ENCODE results near the gene SH3BP5L. TPM values are rescaled to one million over a fixed set of nuclear protein-coding genes. Genes with fewer than 3 reads are reported as not detected.

SH3BP5L gene
- total RNA-seq, 3 donors from 2014 or later: 11.5 to 18.9 (median 13.4) TPM

- peaks cover 0 to 6% of the 10 kb centered on the region in 2 donors for H3K4me1 ChIP-seq
- TF ChIP-seq POLR2AphosphoS5 (IDR thresholded peaks at IDR 0.05) (no peak), POLR2A (IDR thresholded peaks at IDR 0.05) (no peak), CTCF (IDR thresholded peaks at IDR 0.05) (no peak)
- intact Hi-C loops (cut with DNase I; ENCODE audit: low total_unique reads): no loop called here
- peaks cover 11% of the 10 kb centered on the region for H3K36me3 ChIP-seq
- no peak overlapping the region for H3K27ac ChIP-seq
- no peak for DNase-seq (ENCODE audit: low spot score in 2 of 2)
- H3K9me3 ChIP-seq: no peaks in the 10 kb centered on the region
- H3K4me3 ChIP-seq: no peak overlapping the region
- H3K27me3 ChIP-seq: no peaks in the 10 kb centered on the region
These were observed 11.4 kb downstream of the SH3BP5L start for GRCh38 chr1:248814351-248814750.

- Histone ChIP-seq H3K27me3 (no peaks in the 10 kb centered on the region), H3K4me1 (peaks cover 0 to 6% of the 10 kb centered on the region in 2 donors), H3K4me3 (no peak overlapping the region), H3K27ac (no peak overlapping the region), H3K36me3 (peaks cover 11% of the 10 kb centered on the region), H3K9me3 (no peaks in the 10 kb centered on the region)
- no peak for DNase-seq (ENCODE audit: low spot score in 2 of 2)
- intact Hi-C loops (cut with DNase I; ENCODE audit: low total_unique reads): no loop called here
- no peak for TF ChIP-seq POLR2AphosphoS5 (IDR thresholded peaks at IDR 0.05)
These were observed 12.2 kb downstream of the SH3BP5L start for GRCh38 chr1:248813546-248813945.

GRCh38 chr1:248812736-248813425, 12.8 kb downstream of the SH3BP5L start:
- DNase-seq (ENCODE audit: low spot score in 2 of 2): no peak
- peaks cover 11% of the 10 kb centered on the region for H3K36me3 ChIP-seq
- no peaks in the 10 kb centered on the region for H3K9me3 ChIP-seq
- H3K4me1 ChIP-seq: peaks cover 0 to 6% of the 10 kb centered on the region in 2 donors
- no peak for TF ChIP-seq CTCF (IDR thresholded peaks at IDR 0.05)
- no peak for TF ChIP-seq POLR2AphosphoS5 (IDR thresholded peaks at IDR 0.05)
- TF ChIP-seq POLR2A (IDR thresholded peaks at IDR 0.05): no peak
- H3K27ac ChIP-seq: no peak overlapping the region
- intact Hi-C loops (cut with DNase I; ENCODE audit: low total_unique reads): no loop called here
- H3K27me3 ChIP-seq: no peaks in the 10 kb centered on the region
- no peak overlapping the region for H3K4me3 ChIP-seq

- peaks cover 11% of the 10 kb centered on the region for H3K36me3 ChIP-seq
- intact Hi-C loops (cut with DNase I; ENCODE audit: low total_unique reads): no loop called here
- no peak for TF ChIP-seq POLR2A (IDR thresholded peaks at IDR 0.05)
- TF ChIP-seq POLR2AphosphoS5 (IDR thresholded peaks at IDR 0.05): no peak
- no peak for TF ChIP-seq CTCF (IDR thresholded peaks at IDR 0.05)
- H3K4me3 ChIP-seq: no peak overlapping the region
- no peak overlapping the region for H3K27ac ChIP-seq
- H3K4me1 ChIP-seq: peaks cover 0 to 6% of the 10 kb centered on the region in 2 donors
- H3K9me3 ChIP-seq: no peaks in the 10 kb centered on the region
- no peak for DNase-seq (ENCODE audit: low spot score in 2 of 2)
- H3K27me3 ChIP-seq: no peaks in the 10 kb centered on the region
These were observed 13.9 kb downstream of the SH3BP5L start for GRCh38 chr1:248811514-248812490.

GRCh38 chr1:248810727-248811513, 14.8 kb downstream of the SH3BP5L start:
- peak overlapping the region in 1 of 2 donors; percentile 2 for H3K27ac ChIP-seq
- no peaks in the 10 kb centered on the region for H3K27me3 ChIP-seq
- peaks cover 11% of the 10 kb centered on the region for H3K36me3 ChIP-seq
- intact Hi-C loops (cut with DNase I; ENCODE audit: low total_unique reads): no loop called here
- H3K4me3 ChIP-seq: no peak overlapping the region
- no peak for TF ChIP-seq CTCF (IDR thresholded peaks at IDR 0.05)
- TF ChIP-seq POLR2AphosphoS5 (IDR thresholded peaks at IDR 0.05): no peak
- no peak for TF ChIP-seq POLR2A (IDR thresholded peaks at IDR 0.05)
- peaks cover 0 to 6% of the 10 kb centered on the region in 2 donors for H3K4me1 ChIP-seq
- DNase-seq (ENCODE audit: low spot score in 2 of 2): peak in 1 of 2 donors; percentile 42
- H3K9me3 ChIP-seq: no peaks in the 10 kb centered on the region

Data from breast epithelium (tissue), 4 donors.